Uterus (tissue), 2 donors: ENCODE measurements around the gene CP.

Experiments used
- POLR2A ChIP-seq, 2 donors: fragments of 450-650 bp; IDR thresholded peaks; one replicate each; pipeline ENCODE4 v1.6.1; 2016; ENCODE audit warnings: antibody characterized with exemption in 2 of 2, mild to moderate bottlenecking in 1 of 2, moderate library complexity in 1 of 2
- TF ChIP-seq, protein P1 (sequence below), 4 experiments: fragments of 200-600 bp in 2 of 4; fragments of 450-650 bp in 2 of 4; sonication (generic) in 2 of 4; IDR thresholded peaks; one replicate each; pipeline ENCODE4 v1.5.1; 2016 to 2019; ENCODE audit warnings: antibody characterized with exemption in 4 of 4, mild to moderate bottlenecking in 2 of 4, moderate library complexity in 1 of 4

DNA sequence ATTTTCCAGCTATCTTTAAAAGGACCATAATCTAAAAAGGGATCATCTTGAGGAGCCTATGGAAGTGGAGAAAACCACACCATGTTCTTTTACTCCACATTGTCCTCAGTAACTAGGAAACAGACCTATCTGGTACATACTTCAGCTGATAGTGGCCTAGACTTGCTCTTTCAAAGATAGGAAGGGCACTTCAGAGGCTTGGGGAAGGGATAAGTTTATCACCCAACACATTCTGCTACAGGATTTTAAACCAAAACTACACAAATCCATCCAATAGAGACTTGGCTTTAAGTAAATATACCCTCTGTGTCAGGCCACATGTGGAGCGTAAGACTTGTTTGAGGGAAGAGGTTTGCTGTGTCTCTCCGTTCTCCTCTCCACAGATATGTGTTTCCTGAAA is 35.4 kb downstream of the CP start:
- TF ChIP-seq, protein P1, sequence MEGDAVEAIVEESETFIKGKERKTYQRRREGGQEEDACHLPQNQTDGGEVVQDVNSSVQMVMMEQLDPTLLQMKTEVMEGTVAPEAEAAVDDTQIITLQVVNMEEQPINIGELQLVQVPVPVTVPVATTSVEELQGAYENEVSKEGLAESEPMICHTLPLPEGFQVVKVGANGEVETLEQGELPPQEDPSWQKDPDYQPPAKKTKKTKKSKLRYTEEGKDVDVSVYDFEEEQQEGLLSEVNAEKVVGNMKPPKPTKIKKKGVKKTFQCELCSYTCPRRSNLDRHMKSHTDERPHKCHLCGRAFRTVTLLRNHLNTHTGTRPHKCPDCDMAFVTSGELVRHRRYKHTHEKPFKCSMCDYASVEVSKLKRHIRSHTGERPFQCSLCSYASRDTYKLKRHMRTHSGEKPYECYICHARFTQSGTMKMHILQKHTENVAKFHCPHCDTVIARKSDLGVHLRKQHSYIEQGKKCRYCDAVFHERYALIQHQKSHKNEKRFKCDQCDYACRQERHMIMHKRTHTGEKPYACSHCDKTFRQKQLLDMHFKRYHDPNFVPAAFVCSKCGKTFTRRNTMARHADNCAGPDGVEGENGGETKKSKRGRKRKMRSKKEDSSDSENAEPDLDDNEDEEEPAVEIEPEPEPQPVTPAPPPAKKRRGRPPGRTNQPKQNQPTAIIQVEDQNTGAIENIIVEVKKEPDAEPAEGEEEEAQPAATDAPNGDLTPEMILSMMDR (IDR thresholded peaks at IDR 0.05), result no peak
- no peak for TF ChIP-seq POLR2A (IDR thresholded peaks at IDR 0.05)
